SU-DHL-6 (cell line): ENCODE measurements around the gene TTC22.

Experiments
- H2AFZ ChIP-seq: fragments of 200-600 bp; sonication (generic); 2 replicates; pipeline ENCODE4 v1.6.1; 2014; ENCODE audit warnings: low read depth, mild to moderate bottlenecking, moderate library complexity, mixed read lengths, antibody characterized with exemption, low read length; ENCODE audit not compliant: severe bottlenecking
- H3F3A ChIP-seq: fragments of 200-600 bp; shearing (Covaris generic); 2 replicates; pipeline ENCODE4 v1.6.0; 2016; ENCODE audit warnings: antibody characterized with exemption, mild to moderate bottlenecking; ENCODE audit not compliant: insufficient read depth
- H3K27ac ChIP-seq: fragments of 200-600 bp; sonication (generic); 2 replicates; pipeline ENCODE4 v1.5.1; 2016; ENCODE audit warnings: low read depth, mild to moderate bottlenecking, low read length, moderate library complexity, mixed read lengths
- H3K27me3 ChIP-seq: fragments of 200-600 bp; sonication (generic), shearing (Covaris generic); 2 replicates; pipeline ENCODE4 v1.6.0; 2014; ENCODE audit warnings: mild to moderate bottlenecking, low read length
- H3K36me3 ChIP-seq: fragments of 200-600 bp; sonication (generic); 2 replicates; pipeline ENCODE4 v1.6.1; 2014; ENCODE audit warnings: mild to moderate bottlenecking, low read length, mixed read lengths
- H3K4me2 ChIP-seq: fragments of 300-600, 200-600 bp; shearing (Covaris generic), sonication (generic); 2 replicates; pipeline ENCODE4 v1.6.0; 2014; ENCODE audit warnings: low read length, low read depth, mild to moderate bottlenecking; ENCODE audit not compliant: poor library complexity, severe bottlenecking
- H3K4me3 ChIP-seq: fragments of 200-600 bp; sonication (generic); 2 replicates; pipeline ENCODE4 v1.5.1; 2014; ENCODE audit warnings: antibody characterized with exemption, low read length, mild to moderate bottlenecking, mixed read lengths; ENCODE audit not compliant: insufficient read depth, poor library complexity, severe bottlenecking
- H3K79me2 ChIP-seq: fragments of 200-600 bp; sonication (generic); 2 replicates; pipeline ENCODE4 v1.6.1; 2014; ENCODE audit warnings: mild to moderate bottlenecking, low read length, moderate library complexity; ENCODE audit not compliant: insufficient read depth
- H3K9ac ChIP-seq: fragments of 200-600 bp; sonication (generic); 2 replicates; pipeline ENCODE4 v1.7.0; 2014; ENCODE audit warnings: mild to moderate bottlenecking, low read length
- H3K9me2 ChIP-seq: fragments of 200-600 bp; sonication (generic); replicated peaks from 2 replicates; pipeline ENCODE4 v1.6.1; 2014; ENCODE audit warnings: low read length; ENCODE audit not compliant: insufficient read depth
- H3K9me3 ChIP-seq: fragments of 200-600 bp; sonication (generic); 2 replicates; pipeline ENCODE4 v1.6.1; 2014; ENCODE audit warnings: low read length, mixed read lengths; ENCODE audit not compliant: insufficient read depth
- H4K20me1 ChIP-seq: fragments of 200-600 bp; sonication (generic); 2 replicates; pipeline ENCODE4 v1.6.1; 2014; ENCODE audit warnings: low read depth, mild to moderate bottlenecking, antibody characterized with exemption, low read length, moderate library complexity, mixed read lengths
- CTCF ChIP-seq: fragments of 200-600 bp; sonication (generic); IDR thresholded peaks from one replicate; pipeline ENCODE4 v1.5.1; 2017; ENCODE audit warnings: antibody characterized with exemption, mild to moderate bottlenecking, low read length, moderate library complexity; ENCODE audit not compliant: insufficient read depth, poor library complexity, severe bottlenecking
- EZH2phosphoT487 ChIP-seq: fragments of 200-600 bp; sonication (generic), shearing (Covaris generic); conservative IDR thresholded peaks from 2 replicates; pipeline ENCODE4 v1.6.1; 2018; ENCODE audit warnings: mild to moderate bottlenecking, antibody characterized with exemption, low read length, moderate library complexity, mixed read lengths

TTC22 gene

GRCh38 chr1:54808443-54809207 is 7.5 kb upstream of the TTC22 start:
- Histone ChIP-seq H3K9me3 (no peaks in the 10 kb centered on the region), H3K79me2 (no peaks in the 10 kb centered on the region), H3K4me2 (no peak overlapping the region), H3K4me3 (no peak overlapping the region), H2AFZ (no peak overlapping the region), H3K9ac (no peak overlapping the region), H3F3A (no peaks in the 10 kb centered on the region), H4K20me1 (no peaks in the 10 kb centered on the region), H3K9me2 (no peaks in the 10 kb centered on the region), H3K27ac (no peak overlapping the region), H3K36me3 (no peaks in the 10 kb centered on the region), H3K27me3 (no peaks in the 10 kb centered on the region)
- TF ChIP-seq EZH2phosphoT487, result no peak
- TF ChIP-seq CTCF, result no peak

GRCh38 chr1:54807756-54808155 is 6.6 kb upstream of the TTC22 start:
- no peak for TF ChIP-seq EZH2phosphoT487
- no peak for TF ChIP-seq CTCF
- no peak overlapping the region for H3K27ac ChIP-seq

GRCh38 chr1:54806931-54807611 is 5.9 kb upstream of the TTC22 start:
- Histone ChIP-seq H3K36me3 (no peaks in the 10 kb centered on the region), H3K79me2 (no peaks in the 10 kb centered on the region), H3F3A (no peaks in the 10 kb centered on the region), H3K9me3 (no peaks in the 10 kb centered on the region), H3K9me2 (no peaks in the 10 kb centered on the region), H4K20me1 (no peaks in the 10 kb centered on the region), H3K9ac (no peak overlapping the region), H3K4me3 (no peak overlapping the region), H2AFZ (no peak overlapping the region), H3K4me2 (no peak overlapping the region), H3K27ac (no peak overlapping the region), H3K27me3 (no peaks in the 10 kb centered on the region)
- TF ChIP-seq EZH2phosphoT487, result no peak
- TF ChIP-seq CTCF, result no peak

More at GRCh38 chr1:54807756-54808155, 6.6 kb upstream of the TTC22 start:
- Histone ChIP-seq H2AFZ (no peak overlapping the region), H3K36me3 (no peaks in the 10 kb centered on the region), H3K27me3 (no peaks in the 10 kb centered on the region), H4K20me1 (no peaks in the 10 kb centered on the region), H3K9me3 (no peaks in the 10 kb centered on the region), H3K79me2 (no peaks in the 10 kb centered on the region), H3K9me2 (no peaks in the 10 kb centered on the region), H3K4me3 (no peak overlapping the region), H3K4me2 (no peak overlapping the region), H3F3A (no peaks in the 10 kb centered on the region), H3K9ac (no peak overlapping the region)
